NCI-H446 treated with DMSO at 0.1 percent for 48 hours (cell line): ENCODE measurements around the gene ARHGAP35.
"Not testable (repeated sequence)": the region's sequence is repeated elsewhere in the genome, so short reads cannot be mapped to it uniquely, and the experiment has no call there.

ENCODE experiments used
- DNase-seq: peaks from one replicate; lab custom pipeline; 2025; lab: John Stamatoyannopoulos, UW

The ARHGAP35 gene

GRCh38 chr19:46871173-46871572 is 10.4 kb downstream of the ARHGAP35 start:
- DNase-seq: not testable (repeated sequence)

- no peak for DNase-seq
Measured at GRCh38 chr19:46872967-46873366, 12.2 kb downstream of the ARHGAP35 start.

GRCh38 chr19:46875234-46875633 is 14.4 kb downstream of the ARHGAP35 start:
- DNase-seq: no peak

GRCh38 chr19:46875657-46876056 is 14.9 kb downstream of the ARHGAP35 start:
- DNase-seq: no peak

- DNase-seq: no peak
Measured at GRCh38 chr19:46878613-46879375, 18.0 kb downstream of the ARHGAP35 start.

GRCh38 chr19:46880431-46880830 is 19.6 kb downstream of the ARHGAP35 start:
- DNase-seq: no peak

GRCh38 chr19:46881092-46881491 is 20.3 kb downstream of the ARHGAP35 start:
- no peak for DNase-seq

- DNase-seq: no peak
Measured at GRCh38 chr19:46882034-46882433, 21.2 kb downstream of the ARHGAP35 start.

GRCh38 chr19:46882751-46883150 is 22.0 kb downstream of the ARHGAP35 start:
- DNase-seq: not testable (repeated sequence)

GRCh38 chr19:46885411-46885810 is 24.6 kb downstream of the ARHGAP35 start:
- no peak for DNase-seq

- no peak for DNase-seq
Measured at GRCh38 chr19:46886546-46887239, 25.9 kb downstream of the ARHGAP35 start.

- DNase-seq: no peak
Measured at GRCh38 chr19:46887240-46887782, 26.5 kb downstream of the ARHGAP35 start.

GRCh38 chr19:46890423-46891170 is 29.8 kb downstream of the ARHGAP35 start:
- no peak for DNase-seq

GRCh38 chr19:46892252-46893179 is 31.7 kb downstream of the ARHGAP35 start:
- no peak for DNase-seq

- DNase-seq: no peak
Measured at GRCh38 chr19:46896076-46896794, 35.4 kb downstream of the ARHGAP35 start.

- DNase-seq: no peak
Measured at GRCh38 chr19:46898731-46899130, 37.9 kb downstream of the ARHGAP35 start.

GRCh38 chr19:46900341-46900740 is 39.5 kb downstream of the ARHGAP35 start:
- DNase-seq: no peak

- DNase-seq: no peak
Measured at GRCh38 chr19:46901701-46902401, 41.1 kb downstream of the ARHGAP35 start.

- no peak for DNase-seq
Measured at GRCh38 chr19:46902402-46902766, 41.6 kb downstream of the ARHGAP35 start.

GRCh38 chr19:46903458-46903857 is 42.7 kb downstream of the ARHGAP35 start:
- no peak for DNase-seq
